Renal pelvis (tissue), 4 donors: Measurements from ENCODE around the gene MSANTD1. TPM values are rescaled to one million over a fixed set of nuclear protein-coding genes. Genes with fewer than 3 reads are reported as not detected.

Experiments used
- DNase-seq: peaks from one replicate; pipeline ENCODE4 v3.0.0-alpha.2; 2013
- polyA plus RNA-seq, 3 donors: library from polyadenylated mRNA; unstranded; fragments of 120-200 nt; gene quantifications; one replicate each; pipeline ENCODE4 v1.2.1, GENCODE V29; 2013; ENCODE audit not compliant: insufficient read length in 3 of 3

Gene MSANTD1
- polyA plus RNA-seq, 3 donors, result 0.57 to 1.1 (median 0.84) TPM

GRCh38 chr4:3246458-3247398 is 2.2 kb upstream of the MSANTD1 start:
- no peak for DNase-seq

- no peak for DNase-seq
Observed at GRCh38 chr4:3247399-3248177, 1.4 kb upstream of the MSANTD1 start.

GRCh38 chr4:3248178-3248480 is 830 bp upstream of the MSANTD1 start:
- no peak for DNase-seq

- no peak for DNase-seq
Observed at GRCh38 chr4:3249711-3250437, 915 bp downstream of the MSANTD1 start.

GRCh38 chr4:3250438-3250955 is 1.5 kb downstream of the MSANTD1 start:
- no peak for DNase-seq

- no peak for DNase-seq
Observed at GRCh38 chr4:3250956-3251690, 2.2 kb downstream of the MSANTD1 start.

- no peak for DNase-seq
Observed at GRCh38 chr4:3251691-3252479, 2.9 kb downstream of the MSANTD1 start.

GRCh38 chr4:3252480-3252828 is 3.5 kb downstream of the MSANTD1 start:
- DNase-seq, result no peak

GRCh38 chr4:3252831-3253641 is 4.1 kb downstream of the MSANTD1 start:
- no peak for DNase-seq

GRCh38 chr4:3253808-3254207 is 4.8 kb downstream of the MSANTD1 start:
- no peak for DNase-seq

GRCh38 chr4:3254302-3255131 is 5.6 kb downstream of the MSANTD1 start:
- DNase-seq, result no peak

GRCh38 chr4:3255611-3256186 is 6.7 kb downstream of the MSANTD1 start:
- DNase-seq, result no peak

- no peak for DNase-seq
Observed at GRCh38 chr4:3256230-3257102, 7.5 kb downstream of the MSANTD1 start.

GRCh38 chr4:3257103-3257555 is 8.2 kb downstream of the MSANTD1 start:
- DNase-seq, result no peak

- DNase-seq, result no peak
Observed at GRCh38 chr4:3257556-3258482, 8.9 kb downstream of the MSANTD1 start.
